K562 (cell line): ENCODE data around the gene HOXB8. TPM values are rescaled to one million over a fixed set of nuclear protein-coding genes. Genes with fewer than 3 reads are reported as not detected.
A peak's percentile ranks its signal among the peaks of the same experiment; 100 is the strongest.

Experiments
- HDAC6 ChIP-seq: IDR thresholded peaks from 2 replicates; pipeline ENCODE4 v1.6.1; 2012; ENCODE audit warnings: low read depth, mild to moderate bottlenecking, control low read depth, inconsistent platforms, low read length, moderate library complexity
- HLTF ChIP-seq: fragments of 450-650 bp; IDR thresholded peaks from 2 replicates; pipeline ENCODE4 v1.6.1; 2016
- HMG20B ChIP-seq: fragments of 250-450 bp; sonication (Bioruptor Pico); IDR thresholded peaks from 2 replicates; pipeline ENCODE4 v1.5.0; 2021; ENCODE audit warnings: mild to moderate bottlenecking
- IRF2 ChIP-seq: sonication (generic); formaldehyde crosslinking; IDR thresholded peaks from 2 replicates; pipeline ENCODE4 v1.8.1; 2022; ENCODE audit warnings: mild to moderate bottlenecking, missing genetic modification reagents
- NCOA4 ChIP-seq: fragments of 450-650 bp; IDR thresholded peaks from 2 replicates; pipeline ENCODE4 v1.6.1; 2018; ENCODE audit warnings: mild to moderate bottlenecking; ENCODE audit not compliant: partially characterized antibody
- PHF20 ChIP-seq: fragments of 450-650 bp; IDR thresholded peaks from 2 replicates; pipeline ENCODE4 v1.6.1; 2018; ENCODE audit not compliant: partially characterized antibody
- PHTF2 ChIP-seq: fragments of 250-450 bp; sonication (Bioruptor Pico); IDR thresholded peaks from 2 replicates; pipeline ENCODE4 v1.5.0; 2021; ENCODE audit warnings: mild to moderate bottlenecking
- ZNF347 ChIP-seq: fragments of 450-650 bp; formaldehyde crosslinking; IDR thresholded peaks from 2 replicates; pipeline ENCODE4 v1.4.0; 2020; ENCODE audit warnings: low read depth, mild to moderate bottlenecking, moderate library complexity
- ZNF408 ChIP-seq: fragments of 250-450 bp; sonication (Bioruptor Pico); IDR thresholded peaks from 2 replicates; pipeline ENCODE4 v1.4.0; 2020; ENCODE audit warnings: low read depth, mild to moderate bottlenecking, moderate library complexity
- polyA plus RNA-seq, 8 experiments: library from polyadenylated mRNA; depleted of rRNA in 4 of 8; stranded (reverse) in 5 of 8; unstranded in 3 of 8; fragments of >200 nt; fragmentation: Nextera tagmentation in 2 of 8; fragmentation: Illumina TruSeq in 1 of 8; extraction: Ambion mirVana in 2 of 8; extraction: Trizol in 1 of 8; gene quantifications; 2 replicates each; pipeline versions ENCODE4 v1.2.1 to v1.2.3, GENCODE V29; 2011 to 2014; ENCODE audit warnings: inconsistent platforms in 1 of 8, missing spikeins in 1 of 8
- total RNA-seq, 7 experiments: library from RNA; depleted of rRNA in 6 of 7; stranded (reverse); fragments of >200 nt in 6 of 7; fragmentation: Illumina TruSeq in 2 of 7; extraction: Trizol in 2 of 7; gene quantifications; 2 replicates each; pipeline versions ENCODE4 v1.2.1 to v1.2.3, GENCODE V29; 2011 to 2021; ENCODE audit warnings: low replicate concordance in 1 of 7
- TF ChIP-seq, protein P1 (sequence below): fragments of 450-650 bp; IDR thresholded peaks from 2 replicates; pipeline ENCODE4 v1.6.1; 2017; ENCODE audit warnings: antibody characterized with exemption, mild to moderate bottlenecking
- TF ChIP-seq, protein P2 (sequence below): fragments of 450-650 bp; IDR thresholded peaks from 2 replicates; pipeline ENCODE4 v1.6.1; 2016; ENCODE audit warnings: missing biosample characterization, missing genetic modification characterization
- TF ChIP-seq, protein P3 (sequence below), 3 experiments: fragments of 200-800 bp in 1 of 3; fragments of 250-450 bp in 1 of 3; fragments of 450-650 bp in 1 of 3; sonication (Bioruptor Pico) in 1 of 3; sonication (Bioruptor generic) in 1 of 3; formaldehyde crosslinking in 1 of 3; IDR thresholded peaks; 2 replicates each; pipeline versions ENCODE4 v1.6.1 to v1.8.0; 2016 to 2022; ENCODE audit warnings: mild to moderate bottlenecking in 2 of 3, missing genetic modification characterization in 2 of 3, missing compliant biosample characterization in 1 of 3, moderate library complexity in 1 of 3
- TF ChIP-seq, protein P4 (sequence below): sonication (generic); formaldehyde crosslinking; IDR thresholded peaks from 2 replicates; pipeline ENCODE4 v1.8.1; 2023; ENCODE audit warnings: mild to moderate bottlenecking, missing genetic modification reagents
- TF ChIP-seq, protein P5 (sequence below): sonication (generic); formaldehyde crosslinking; IDR thresholded peaks from 2 replicates; pipeline ENCODE4 v1.8.1; 2023; ENCODE audit warnings: mild to moderate bottlenecking, missing genetic modification reagents, moderate library complexity

Gene HOXB8
- total and polyA plus RNA-seq, 9 of the 15 experiments (the other 6 are each of a cell fraction or from before 2014, with no cell fraction given), result 0.52 to 23.8 (median 3.6) TPM

DNA sequence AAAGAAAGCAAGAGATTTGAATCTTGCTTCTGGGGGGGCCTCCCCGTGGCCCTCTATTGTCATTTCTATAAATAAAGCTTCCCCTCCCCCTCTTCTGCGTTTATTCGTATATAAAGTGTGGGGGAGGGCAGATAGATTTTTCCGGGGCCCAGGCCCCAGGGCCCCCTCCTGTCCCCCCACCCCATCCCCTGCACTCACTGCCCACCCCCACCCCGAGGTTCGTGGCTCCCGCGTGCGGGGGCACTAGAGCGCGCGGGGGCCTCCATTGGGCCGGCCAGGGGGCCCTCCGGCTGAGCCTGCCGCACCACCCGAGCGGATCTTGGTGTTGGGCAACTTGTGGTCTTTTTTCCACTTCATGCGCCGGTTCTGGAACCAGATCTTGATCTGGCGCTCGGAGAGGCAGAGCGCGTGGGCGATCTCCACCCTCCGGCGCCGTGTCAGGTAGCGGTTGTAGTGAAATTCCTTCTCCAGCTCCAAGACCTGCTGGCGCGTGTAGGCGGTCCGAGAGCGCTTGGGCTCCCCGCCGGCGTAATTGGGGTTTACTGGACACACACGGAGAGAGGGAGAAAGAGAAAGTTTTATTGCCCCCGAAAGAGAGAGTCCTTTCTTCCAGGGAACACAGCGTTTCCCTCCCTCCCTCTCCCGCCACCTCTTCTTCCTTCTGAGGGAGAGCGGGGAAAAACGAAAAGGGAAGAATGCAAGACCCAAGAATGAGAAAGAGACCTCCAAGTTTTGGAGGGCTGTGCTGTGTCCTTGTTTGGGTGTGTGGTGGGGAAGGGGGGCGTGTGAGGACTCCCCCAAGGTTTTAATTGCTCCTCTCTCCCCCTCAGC, 38.4 kb downstream of the HOXB8 start (continued):
- TF ChIP-seq, protein P1, sequence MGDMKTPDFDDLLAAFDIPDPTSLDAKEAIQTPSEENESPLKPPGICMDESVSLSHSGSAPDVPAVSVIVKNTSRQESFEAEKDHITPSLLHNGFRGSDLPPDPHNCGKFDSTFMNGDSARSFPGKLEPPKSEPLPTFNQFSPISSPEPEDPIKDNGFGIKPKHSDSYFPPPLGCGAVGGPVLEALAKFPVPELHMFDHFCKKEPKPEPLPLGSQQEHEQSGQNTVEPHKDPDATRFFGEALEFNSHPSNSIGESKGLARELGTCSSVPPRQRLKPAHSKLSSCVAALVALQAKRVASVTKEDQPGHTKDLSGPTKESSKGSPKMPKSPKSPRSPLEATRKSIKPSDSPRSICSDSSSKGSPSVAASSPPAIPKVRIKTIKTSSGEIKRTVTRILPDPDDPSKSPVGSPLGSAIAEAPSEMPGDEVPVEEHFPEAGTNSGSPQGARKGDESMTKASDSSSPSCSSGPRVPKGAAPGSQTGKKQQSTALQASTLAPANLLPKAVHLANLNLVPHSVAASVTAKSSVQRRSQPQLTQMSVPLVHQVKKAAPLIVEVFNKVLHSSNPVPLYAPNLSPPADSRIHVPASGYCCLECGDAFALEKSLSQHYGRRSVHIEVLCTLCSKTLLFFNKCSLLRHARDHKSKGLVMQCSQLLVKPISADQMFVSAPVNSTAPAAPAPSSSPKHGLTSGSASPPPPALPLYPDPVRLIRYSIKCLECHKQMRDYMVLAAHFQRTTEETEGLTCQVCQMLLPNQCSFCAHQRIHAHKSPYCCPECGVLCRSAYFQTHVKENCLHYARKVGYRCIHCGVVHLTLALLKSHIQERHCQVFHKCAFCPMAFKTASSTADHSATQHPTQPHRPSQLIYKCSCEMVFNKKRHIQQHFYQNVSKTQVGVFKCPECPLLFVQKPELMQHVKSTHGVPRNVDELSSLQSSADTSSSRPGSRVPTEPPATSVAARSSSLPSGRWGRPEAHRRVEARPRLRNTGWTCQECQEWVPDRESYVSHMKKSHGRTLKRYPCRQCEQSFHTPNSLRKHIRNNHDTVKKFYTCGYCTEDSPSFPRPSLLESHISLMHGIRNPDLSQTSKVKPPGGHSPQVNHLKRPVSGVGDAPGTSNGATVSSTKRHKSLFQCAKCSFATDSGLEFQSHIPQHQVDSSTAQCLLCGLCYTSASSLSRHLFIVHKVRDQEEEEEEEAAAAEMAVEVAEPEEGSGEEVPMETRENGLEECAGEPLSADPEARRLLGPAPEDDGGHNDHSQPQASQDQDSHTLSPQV, result peak; percentile 69
- TF ChIP-seq ZNF347 (CRISPR knock-in tag) (no peak), PHF20 (no peak), HMG20B (CRISPR knock-in tag) (no peak), PHTF2 (CRISPR knock-in tag) (no peak), ZNF408 (CRISPR knock-in tag) (no peak), IRF2 (CRISPR knock-in tag) (no peak), HLTF (no peak), NCOA4 (no peak), HDAC6 (no peak)
- TF ChIP-seq, protein P2, sequence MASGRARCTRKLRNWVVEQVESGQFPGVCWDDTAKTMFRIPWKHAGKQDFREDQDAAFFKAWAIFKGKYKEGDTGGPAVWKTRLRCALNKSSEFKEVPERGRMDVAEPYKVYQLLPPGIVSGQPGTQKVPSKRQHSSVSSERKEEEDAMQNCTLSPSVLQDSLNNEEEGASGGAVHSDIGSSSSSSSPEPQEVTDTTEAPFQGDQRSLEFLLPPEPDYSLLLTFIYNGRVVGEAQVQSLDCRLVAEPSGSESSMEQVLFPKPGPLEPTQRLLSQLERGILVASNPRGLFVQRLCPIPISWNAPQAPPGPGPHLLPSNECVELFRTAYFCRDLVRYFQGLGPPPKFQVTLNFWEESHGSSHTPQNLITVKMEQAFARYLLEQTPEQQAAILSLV (tag), result no peak
- TF ChIP-seq, protein P3, sequence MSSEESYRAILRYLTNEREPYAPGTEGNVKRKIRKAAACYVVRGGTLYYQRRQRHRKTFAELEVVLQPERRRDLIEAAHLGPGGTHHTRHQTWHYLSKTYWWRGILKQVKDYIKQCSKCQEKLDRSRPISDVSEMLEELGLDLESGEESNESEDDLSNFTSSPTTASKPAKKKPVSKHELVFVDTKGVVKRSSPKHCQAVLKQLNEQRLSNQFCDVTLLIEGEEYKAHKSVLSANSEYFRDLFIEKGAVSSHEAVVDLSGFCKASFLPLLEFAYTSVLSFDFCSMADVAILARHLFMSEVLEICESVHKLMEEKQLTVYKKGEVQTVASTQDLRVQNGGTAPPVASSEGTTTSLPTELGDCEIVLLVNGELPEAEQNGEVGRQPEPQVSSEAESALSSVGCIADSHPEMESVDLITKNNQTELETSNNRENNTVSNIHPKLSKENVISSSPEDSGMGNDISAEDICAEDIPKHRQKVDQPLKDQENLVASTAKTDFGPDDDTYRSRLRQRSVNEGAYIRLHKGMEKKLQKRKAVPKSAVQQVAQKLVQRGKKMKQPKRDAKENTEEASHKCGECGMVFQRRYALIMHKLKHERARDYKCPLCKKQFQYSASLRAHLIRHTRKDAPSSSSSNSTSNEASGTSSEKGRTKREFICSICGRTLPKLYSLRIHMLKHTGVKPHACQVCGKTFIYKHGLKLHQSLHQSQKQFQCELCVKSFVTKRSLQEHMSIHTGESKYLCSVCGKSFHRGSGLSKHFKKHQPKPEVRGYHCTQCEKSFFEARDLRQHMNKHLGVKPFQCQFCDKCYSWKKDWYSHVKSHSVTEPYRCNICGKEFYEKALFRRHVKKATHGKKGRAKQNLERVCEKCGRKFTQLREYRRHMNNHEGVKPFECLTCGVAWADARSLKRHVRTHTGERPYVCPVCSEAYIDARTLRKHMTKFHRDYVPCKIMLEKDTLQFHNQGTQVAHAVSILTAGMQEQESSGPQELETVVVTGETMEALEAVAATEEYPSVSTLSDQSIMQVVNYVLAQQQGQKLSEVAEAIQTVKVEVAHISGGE (CRISPR knock-in tag; IDR thresholded peaks at IDR 0.05), result peak in 1 of 3 experiments; percentile 2; a peak in 1 of 6 replicates
- TF ChIP-seq, protein P4, sequence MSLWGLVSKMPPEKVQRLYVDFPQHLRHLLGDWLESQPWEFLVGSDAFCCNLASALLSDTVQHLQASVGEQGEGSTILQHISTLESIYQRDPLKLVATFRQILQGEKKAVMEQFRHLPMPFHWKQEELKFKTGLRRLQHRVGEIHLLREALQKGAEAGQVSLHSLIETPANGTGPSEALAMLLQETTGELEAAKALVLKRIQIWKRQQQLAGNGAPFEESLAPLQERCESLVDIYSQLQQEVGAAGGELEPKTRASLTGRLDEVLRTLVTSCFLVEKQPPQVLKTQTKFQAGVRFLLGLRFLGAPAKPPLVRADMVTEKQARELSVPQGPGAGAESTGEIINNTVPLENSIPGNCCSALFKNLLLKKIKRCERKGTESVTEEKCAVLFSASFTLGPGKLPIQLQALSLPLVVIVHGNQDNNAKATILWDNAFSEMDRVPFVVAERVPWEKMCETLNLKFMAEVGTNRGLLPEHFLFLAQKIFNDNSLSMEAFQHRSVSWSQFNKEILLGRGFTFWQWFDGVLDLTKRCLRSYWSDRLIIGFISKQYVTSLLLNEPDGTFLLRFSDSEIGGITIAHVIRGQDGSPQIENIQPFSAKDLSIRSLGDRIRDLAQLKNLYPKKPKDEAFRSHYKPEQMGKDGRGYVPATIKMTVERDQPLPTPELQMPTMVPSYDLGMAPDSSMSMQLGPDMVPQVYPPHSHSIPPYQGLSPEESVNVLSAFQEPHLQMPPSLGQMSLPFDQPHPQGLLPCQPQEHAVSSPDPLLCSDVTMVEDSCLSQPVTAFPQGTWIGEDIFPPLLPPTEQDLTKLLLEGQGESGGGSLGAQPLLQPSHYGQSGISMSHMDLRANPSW (CRISPR knock-in tag), result no peak
- TF ChIP-seq, protein P5, sequence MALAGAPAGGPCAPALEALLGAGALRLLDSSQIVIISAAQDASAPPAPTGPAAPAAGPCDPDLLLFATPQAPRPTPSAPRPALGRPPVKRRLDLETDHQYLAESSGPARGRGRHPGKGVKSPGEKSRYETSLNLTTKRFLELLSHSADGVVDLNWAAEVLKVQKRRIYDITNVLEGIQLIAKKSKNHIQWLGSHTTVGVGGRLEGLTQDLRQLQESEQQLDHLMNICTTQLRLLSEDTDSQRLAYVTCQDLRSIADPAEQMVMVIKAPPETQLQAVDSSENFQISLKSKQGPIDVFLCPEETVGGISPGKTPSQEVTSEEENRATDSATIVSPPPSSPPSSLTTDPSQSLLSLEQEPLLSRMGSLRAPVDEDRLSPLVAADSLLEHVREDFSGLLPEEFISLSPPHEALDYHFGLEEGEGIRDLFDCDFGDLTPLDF (CRISPR knock-in tag), result no peak
